ENCODE results near the gene SLC41A2. TPM values are rescaled to one million over a fixed set of nuclear protein-coding genes. Genes with fewer than 3 reads are reported as not detected.

SLC41A2 gene
- total RNA-seq: 5.5 and 17.8 TPM in 2 replicates

GRCh38 chr12:104958001-104958804 lies at the start of gene SLC41A2:
Gene SLC41A2, minus strand, starts transcription at chr12:104958290. Its CDS starts 29,763 bp downstream, at chr12:104928527.

GRCh38 chr12:104986022-104986941 lies 28.2 kb upstream of the SLC41A2 start, which contains the start of gene NOPCHAP1:
Gene NOPCHAP1, plus strand, starts transcription at chr12:104986316. Its CDS starts 37 bp downstream, at chr12:104986353.

Other genes with a start within 250 kb of the SLC41A2 start
- 6.2 and 8.3 TPM in 2 replicates for gene NOPCHAP1, start 28.0 kb upstream of the SLC41A2 start, total RNA-seq
- 0.65 and 1.2 TPM in 2 replicates for gene ALDH1L2, start 126.2 kb upstream of the SLC41A2 start, total RNA-seq
- gene WASHC4, start 149.4 kb upstream of the SLC41A2 start, total RNA-seq: 114 and 138 TPM in 2 replicates